GM19395 (cell line): ENCODE data around the gene OSBPL6.
"Not testable (repeated sequence)": the region's sequence is repeated elsewhere in the genome, so short reads cannot be mapped to it uniquely, and the experiment has no call there.

Experiments used
- ATAC-seq: cut with Tn5 transposase; IDR thresholded peaks from one replicate; pipeline ENCODE4 v1.9.1; 2021; ENCODE audit warnings: mild to moderate bottlenecking, moderate library complexity; ENCODE audit not compliant: unreplicated experiment

Gene OSBPL6

GRCh38 chr2:178333851-178334250 is 139.5 kb downstream of the OSBPL6 start:
- no peak for ATAC-seq

DNA sequence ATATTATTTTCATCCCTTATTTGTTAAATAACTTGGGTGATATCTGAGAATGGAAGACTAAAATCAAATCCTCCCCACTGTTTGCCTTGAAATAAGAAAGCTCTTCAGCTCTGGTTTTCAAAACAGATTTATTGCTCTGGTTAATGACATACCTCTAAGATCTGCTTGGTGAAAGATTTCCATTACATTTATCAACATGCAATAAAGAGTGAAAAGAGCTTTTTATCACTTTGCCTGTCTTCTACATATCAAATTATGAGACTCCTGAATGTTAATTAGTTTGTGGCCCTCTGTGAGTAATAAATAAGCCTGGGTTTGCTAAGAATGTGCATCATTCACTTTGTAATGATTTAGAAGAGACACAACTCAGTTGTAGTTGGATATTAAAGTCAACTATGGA is 140.9 kb downstream of the OSBPL6 start:
- ATAC-seq = no peak

- ATAC-seq = no peak
Observed at GRCh38 chr2:178344121-178344520, 149.8 kb downstream of the OSBPL6 start.

GRCh38 chr2:178345951-178346350 is 151.6 kb downstream of the OSBPL6 start:
- no peak for ATAC-seq

DNA sequence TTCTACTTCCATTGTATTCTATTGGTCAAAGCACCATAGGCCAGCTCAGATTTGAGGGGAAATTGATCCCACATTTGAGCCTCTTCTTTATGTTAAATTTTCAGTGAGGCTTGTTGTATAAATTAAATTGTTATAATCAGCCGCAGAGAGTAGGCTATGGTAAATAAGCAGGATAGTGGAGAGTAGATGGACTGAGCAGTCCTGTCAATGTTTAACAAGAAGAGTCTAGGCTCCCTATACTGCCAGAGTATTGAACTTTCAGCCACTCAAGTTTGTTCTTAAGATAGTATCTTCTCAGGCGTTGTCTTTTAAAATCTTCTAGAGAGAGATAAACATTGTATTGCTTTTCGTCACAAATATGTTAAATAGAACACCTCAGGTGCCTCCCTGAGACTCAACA is 155.7 kb downstream of the OSBPL6 start:
- no peak for ATAC-seq

- ATAC-seq = not testable (repeated sequence)
Observed at GRCh38 chr2:178357704-178358103, 163.4 kb downstream of the OSBPL6 start.

DNA sequence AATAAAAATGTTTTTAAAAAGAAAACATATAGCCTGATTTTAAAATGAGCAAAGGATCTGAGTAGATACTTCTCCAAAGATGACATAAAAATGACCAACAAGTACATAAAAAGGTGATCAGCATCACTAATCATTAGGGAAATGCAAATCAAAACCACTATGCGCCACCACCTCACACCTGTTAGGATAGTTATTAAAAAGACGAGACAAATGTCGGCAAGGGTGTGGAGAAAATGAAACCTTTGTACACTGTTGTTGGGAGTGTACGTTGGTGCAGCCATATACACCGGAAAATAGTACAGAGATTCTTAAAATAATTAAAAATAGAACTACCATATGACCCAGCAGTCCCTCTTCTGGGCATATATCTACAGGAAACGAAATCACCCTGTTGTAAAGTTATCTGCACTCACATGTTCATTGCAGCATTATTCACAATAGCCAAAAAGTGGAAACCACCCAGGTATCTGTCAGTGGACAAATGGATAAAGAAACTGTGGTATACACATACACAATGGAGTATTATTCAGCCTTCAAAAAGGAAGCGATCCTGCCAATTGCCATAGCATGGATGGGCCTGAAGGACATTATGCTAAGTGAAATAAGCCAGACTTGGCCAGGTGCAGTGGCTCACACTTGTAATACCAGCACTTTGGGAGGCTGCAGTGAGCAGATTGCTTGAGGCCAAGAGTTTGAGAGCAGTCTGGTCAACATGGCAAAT is 165.0 kb downstream of the OSBPL6 start:
- ATAC-seq = no peak

- ATAC-seq = no peak
Observed at GRCh38 chr2:178361588-178361987, 167.3 kb downstream of the OSBPL6 start.

DNA sequence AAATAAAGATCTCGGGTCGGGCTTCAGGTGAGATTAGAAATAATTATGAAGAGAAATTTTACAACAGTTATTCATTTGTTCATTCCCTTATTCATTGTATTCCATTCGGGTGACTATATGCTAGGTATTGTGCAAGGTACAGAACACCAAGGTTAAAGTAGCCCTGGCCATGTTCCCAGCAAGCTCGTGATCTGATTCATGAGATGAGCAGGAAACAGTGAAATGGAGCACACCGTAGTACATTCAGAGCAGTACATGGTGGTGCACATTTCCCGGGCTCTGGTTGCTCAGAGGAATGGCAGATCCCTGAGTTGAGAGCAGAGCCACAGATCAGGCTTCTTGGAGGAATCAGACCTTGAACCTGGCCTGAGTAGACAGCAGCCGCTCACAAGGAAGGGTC is 168.9 kb downstream of the OSBPL6 start:
- no peak for ATAC-seq

DNA sequence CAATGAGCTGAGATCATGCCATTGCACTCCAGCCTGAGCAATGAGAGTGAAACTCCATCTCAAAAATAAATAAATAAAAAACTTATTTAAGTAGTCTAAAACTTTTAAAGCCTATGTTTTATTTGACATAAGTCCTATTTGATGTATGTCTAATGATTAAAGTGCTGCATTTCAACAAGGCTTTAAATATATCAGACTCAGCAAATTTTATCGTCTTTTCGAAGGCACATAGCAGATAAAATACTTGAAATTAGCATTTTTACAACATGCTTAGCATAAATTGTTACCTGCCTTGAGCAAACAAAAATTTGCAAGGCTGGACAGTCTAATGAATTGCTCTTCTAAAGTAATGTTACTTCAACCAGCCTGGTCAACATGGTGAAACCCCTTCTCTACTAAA is 170.8 kb downstream of the OSBPL6 start:
- no peak for ATAC-seq

- ATAC-seq = no peak
Observed at GRCh38 chr2:178366412-178366811, 172.1 kb downstream of the OSBPL6 start.

GRCh38 chr2:178367344-178367743 is 173.0 kb downstream of the OSBPL6 start:
- ATAC-seq = no peak

GRCh38 chr2:178374865-178375264 is 180.6 kb downstream of the OSBPL6 start:
- ATAC-seq = no peak

DNA sequence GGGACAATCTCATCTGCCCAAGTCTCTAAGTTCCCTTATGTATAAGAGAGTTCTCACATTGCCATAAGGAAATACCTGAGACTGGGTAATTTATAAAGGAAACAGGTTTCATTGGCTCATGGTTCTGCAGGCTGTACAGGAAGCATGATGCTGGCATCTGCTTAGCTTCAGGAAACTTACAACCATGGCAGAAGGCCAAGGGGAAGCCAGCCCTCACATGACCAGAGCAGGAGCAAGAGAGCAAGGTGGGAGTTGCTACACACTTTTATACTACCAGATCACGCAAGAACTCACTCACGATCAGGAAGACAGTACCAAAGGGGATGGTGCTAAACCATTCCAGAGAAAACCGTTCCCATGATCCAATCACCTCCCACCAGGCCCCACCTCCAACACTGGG is 182.7 kb downstream of the OSBPL6 start:
- no peak for ATAC-seq

DNA sequence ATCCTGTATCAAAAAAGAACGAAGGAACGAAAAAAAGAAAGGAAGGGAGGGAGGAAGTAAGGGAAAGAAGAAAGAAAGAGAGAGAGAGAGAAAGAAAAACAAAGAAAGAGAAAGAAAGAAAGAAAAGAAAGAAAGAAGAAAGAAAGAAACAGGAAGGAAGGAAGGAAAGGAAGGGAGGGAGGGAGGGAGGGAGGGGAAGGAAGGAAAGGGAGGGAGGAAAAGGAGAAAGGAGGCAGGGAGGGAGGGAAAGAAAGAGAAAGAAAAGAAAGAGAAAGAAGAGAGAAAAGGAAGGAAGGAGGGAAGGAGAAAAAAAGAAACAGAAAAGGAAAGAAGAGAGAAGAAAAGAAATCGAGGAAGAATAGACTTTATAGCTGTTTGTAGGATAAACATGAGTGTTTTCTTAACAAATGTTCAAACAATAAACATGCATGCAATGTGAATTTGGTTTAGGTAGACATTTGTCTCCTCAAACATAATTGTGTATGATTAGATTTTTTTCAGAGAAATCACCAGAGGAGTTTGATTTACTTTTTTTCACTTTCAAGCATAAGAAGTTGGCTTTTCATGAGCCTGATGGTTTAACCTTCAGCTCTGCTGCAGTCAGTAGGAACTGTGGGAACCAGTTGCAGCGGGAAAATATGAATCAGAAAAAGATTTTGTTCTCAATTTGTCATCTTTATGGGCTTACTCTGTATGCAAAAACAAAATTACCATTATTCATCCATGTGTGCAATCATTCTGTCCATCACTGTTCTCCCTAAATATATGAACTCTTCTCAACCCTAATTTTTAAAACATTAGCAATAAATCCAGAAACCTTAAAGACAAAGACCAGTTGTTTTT is 185.1 kb downstream of the OSBPL6 start:
- no peak for ATAC-seq

DNA sequence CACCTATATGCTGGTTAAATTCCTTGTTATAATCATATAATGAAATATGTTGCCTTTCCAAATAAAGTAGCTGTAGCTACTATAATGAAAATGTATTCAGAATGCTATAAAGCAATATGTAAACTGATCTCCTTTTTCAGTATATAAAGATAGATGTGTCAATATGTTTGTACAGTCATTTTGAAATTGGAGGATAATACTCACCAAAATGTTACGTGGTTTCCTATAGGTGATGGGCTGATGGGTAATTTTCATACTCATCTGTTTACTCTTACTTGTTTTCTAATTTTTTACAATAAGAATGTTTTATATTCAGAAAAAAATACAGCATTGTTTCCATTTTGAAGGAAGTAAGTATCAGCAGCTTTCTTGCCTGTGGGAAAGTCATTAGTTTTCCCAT is 186.5 kb downstream of the OSBPL6 start:
- ATAC-seq = no peak

- no peak for ATAC-seq
Observed at GRCh38 chr2:178383718-178384117, 189.4 kb downstream of the OSBPL6 start.

- ATAC-seq = no peak
Observed at GRCh38 chr2:178385595-178386148, 191.4 kb downstream of the OSBPL6 start.

- no peak for ATAC-seq
Observed at GRCh38 chr2:178386986-178387597, 192.8 kb downstream of the OSBPL6 start.

GRCh38 chr2:178388287-178388686 is 194.0 kb downstream of the OSBPL6 start:
- ATAC-seq = no peak

DNA sequence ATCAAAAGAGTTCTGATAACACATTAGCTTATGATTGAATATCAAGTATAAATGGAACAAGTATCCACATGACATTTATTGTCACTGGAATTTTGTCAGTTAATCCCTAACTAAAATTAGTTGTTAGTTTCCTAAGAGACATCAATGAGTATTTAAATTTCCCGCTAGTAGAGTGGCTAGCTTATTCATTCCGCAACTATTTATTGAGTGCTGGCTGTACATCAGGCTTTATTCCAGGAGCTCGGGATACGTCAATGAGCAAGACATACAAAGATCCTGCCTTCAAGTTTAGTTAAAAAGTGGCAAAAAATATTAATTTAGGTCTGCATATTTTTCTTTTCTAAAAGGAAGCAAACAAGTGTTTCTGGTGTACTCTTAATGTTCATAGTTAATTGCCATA is 197.4 kb downstream of the OSBPL6 start:
- ATAC-seq = no peak

- no peak for ATAC-seq
Observed at GRCh38 chr2:178392215-178392614, 197.9 kb downstream of the OSBPL6 start.
